IPS-15b (cell line): ENCODE results near the gene RITA1.

ENCODE experiments used
- H3K27me3 ChIP-seq: one replicate; pipeline ENCODE4 v1.6.1; 2013; ENCODE audit warnings: low read length; ENCODE audit not compliant: control insufficient read depth, insufficient read depth
- H3K36me3 ChIP-seq: one replicate; pipeline ENCODE4 v1.6.1; 2013; ENCODE audit warnings: low read length; ENCODE audit not compliant: control insufficient read depth, insufficient read depth
- H3K4me1 ChIP-seq: one replicate; pipeline ENCODE4 v1.6.1; 2013; ENCODE audit warnings: mild to moderate bottlenecking, low read length; ENCODE audit not compliant: control insufficient read depth, insufficient read depth
- H3K4me3 ChIP-seq: one replicate; pipeline ENCODE4 v1.5.1; 2013; ENCODE audit warnings: low read depth, low read length
- H3K9ac ChIP-seq: one replicate; pipeline ENCODE4 v1.6.1; 2013; ENCODE audit warnings: low read depth, mild to moderate bottlenecking, low read length
- H3K9me3 ChIP-seq: one replicate; pipeline ENCODE4 v1.6.1; 2013; ENCODE audit warnings: mild to moderate bottlenecking, low read length; ENCODE audit not compliant: control insufficient read depth, insufficient read depth

The RITA1 gene

DNA sequence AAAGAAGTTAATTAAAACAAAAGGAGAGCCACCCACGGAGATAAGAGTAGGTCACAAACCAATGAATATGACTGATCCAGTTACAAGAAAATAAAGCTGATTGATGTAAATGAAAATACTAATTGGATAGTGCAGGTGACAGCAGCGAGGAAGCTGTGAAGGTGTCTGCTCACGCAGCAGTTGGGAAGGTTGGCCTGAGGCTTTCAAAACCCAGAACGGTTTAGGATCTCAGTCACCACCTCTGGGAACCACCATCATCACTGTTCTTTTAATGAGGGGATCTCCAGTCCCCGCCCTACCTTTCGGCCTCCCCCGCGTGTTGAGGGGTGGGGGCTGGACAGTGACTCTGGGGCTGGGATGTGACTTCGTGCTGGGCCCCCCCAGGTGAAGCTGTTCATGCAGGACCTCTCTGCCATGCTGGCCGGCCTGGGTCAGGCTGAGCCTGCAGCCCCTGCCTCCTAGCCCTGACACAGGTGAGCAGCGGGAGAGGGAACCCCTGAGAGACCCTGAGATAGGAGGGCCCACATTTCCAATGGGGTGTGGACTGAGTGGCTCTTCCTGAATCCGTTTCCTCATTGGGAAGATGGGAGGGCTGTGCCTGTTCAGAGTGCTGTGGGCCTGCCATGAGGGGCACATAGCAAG, 28.2 kb upstream of the RITA1 start:
- H3K4me1 ChIP-seq: peaks cover 7% of the 10 kb centered on the region
- H3K9me3 ChIP-seq: no peaks in the 10 kb centered on the region
- H3K27me3 ChIP-seq: peaks cover 18% of the 10 kb centered on the region
- H3K4me3 ChIP-seq: no peak overlapping the region
- no peak overlapping the region for H3K9ac ChIP-seq
- peaks cover 28% of the 10 kb centered on the region for H3K36me3 ChIP-seq

DNA sequence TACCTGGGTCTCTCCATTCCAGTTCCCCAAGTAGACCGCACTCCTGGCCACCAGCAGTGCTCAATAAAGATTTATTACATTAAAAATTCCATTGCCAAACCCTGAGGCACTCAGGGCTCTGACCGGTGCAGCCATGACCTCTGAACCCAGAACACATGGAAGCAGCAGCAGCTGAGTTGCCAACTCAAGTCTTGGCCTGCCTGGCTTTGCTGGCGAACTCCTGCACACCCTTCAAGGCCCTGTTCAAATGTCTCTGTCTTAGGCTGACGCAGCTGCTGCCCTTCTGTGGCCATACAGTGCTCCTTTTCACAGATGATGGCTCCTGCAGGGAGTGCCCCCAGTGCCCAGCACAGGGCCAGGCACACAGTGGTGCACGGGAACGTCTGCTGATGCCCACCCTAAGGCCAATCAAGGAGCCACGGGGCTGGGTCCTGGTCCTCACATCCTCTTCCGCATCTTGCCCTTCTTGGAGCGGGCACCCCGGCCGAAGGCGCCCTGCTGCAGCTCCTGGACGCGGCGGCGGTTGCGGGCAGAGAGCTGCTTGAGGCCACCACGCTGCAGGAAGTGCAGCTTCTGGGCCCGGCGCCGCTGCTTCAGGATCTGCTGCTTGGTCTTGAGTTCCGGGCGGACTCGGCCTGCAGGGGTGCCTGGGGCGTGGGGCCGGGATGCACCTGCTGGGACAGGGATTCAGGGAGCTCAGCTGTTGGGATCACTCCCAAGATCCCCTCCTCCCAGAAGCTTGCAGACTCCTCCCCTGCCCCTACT, 26.9 kb upstream of the RITA1 start:
- no peak overlapping the region for H3K4me3 ChIP-seq
- no peaks in the 10 kb centered on the region for H3K9me3 ChIP-seq
- no peak overlapping the region for H3K9ac ChIP-seq
- H3K36me3 ChIP-seq: peaks cover 28% of the 10 kb centered on the region
- H3K27me3 ChIP-seq: peaks cover 10% of the 10 kb centered on the region
- peaks cover 5% of the 10 kb centered on the region for H3K4me1 ChIP-seq

DNA sequence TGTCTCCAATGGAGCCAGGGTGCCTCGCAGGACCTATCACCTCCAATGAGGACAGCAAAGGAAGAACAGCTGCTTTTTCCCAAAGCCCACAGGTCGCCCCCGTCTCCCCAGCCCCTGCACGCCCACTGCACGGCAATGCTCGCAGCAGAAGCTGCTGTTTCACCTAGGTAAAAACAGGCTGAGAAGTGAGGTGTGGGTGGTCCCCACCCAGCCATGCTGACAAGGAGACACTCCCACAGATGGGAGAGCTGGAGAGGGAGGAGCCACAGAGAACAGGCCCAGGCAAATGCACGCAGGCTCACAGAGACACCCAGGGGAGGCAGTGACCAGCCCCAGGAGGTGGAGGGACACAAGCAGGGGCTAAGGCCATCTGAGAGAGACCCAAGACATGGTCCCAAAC, 25.6 kb upstream of the RITA1 start:
- Histone ChIP-seq H3K4me3 (no peak overlapping the region), H3K27me3 (peaks cover 4% of the 10 kb centered on the region), H3K9me3 (no peaks in the 10 kb centered on the region), H3K4me1 (peaks cover 5% of the 10 kb centered on the region), H3K36me3 (peaks cover 28% of the 10 kb centered on the region), H3K9ac (no peak overlapping the region)

DNA sequence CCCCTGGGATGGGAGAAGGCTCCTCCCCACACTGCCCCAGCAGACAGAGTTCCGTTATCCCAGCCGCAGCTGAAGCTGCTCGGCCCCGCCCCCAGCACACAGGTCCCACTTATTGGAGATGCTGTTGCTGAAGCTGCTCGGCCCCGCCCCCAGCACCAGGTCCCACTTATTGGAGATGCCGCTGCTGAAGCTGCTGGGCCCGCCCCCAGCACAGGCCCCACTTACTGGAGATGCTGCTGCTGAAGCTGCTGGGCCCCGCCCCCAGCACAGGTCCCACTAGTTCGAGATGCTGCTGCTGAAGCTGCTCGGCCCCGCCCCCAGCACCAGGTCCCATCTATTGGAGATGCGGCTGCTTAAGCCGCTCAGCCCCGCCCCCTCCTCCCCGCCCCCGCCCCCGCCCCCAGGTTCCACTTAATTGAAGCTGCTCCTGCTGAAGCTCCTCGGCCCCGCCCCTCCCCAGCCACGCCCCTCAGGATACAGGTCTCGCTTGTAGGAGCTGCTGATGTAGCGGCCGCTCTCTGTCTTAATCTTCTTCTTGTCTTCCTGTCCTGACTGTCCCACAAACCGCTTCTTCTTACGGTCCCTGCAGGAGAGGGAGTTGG, 24.0 kb upstream of the RITA1 start:
- Histone ChIP-seq H3K4me1 (peaks cover 5% of the 10 kb centered on the region), H3K36me3 (peaks cover 37% of the 10 kb centered on the region), H3K27me3 (no peaks in the 10 kb centered on the region), H3K9me3 (no peaks in the 10 kb centered on the region), H3K9ac (no peak overlapping the region), H3K4me3 (peak overlapping the region; percentile 11)

DNA sequence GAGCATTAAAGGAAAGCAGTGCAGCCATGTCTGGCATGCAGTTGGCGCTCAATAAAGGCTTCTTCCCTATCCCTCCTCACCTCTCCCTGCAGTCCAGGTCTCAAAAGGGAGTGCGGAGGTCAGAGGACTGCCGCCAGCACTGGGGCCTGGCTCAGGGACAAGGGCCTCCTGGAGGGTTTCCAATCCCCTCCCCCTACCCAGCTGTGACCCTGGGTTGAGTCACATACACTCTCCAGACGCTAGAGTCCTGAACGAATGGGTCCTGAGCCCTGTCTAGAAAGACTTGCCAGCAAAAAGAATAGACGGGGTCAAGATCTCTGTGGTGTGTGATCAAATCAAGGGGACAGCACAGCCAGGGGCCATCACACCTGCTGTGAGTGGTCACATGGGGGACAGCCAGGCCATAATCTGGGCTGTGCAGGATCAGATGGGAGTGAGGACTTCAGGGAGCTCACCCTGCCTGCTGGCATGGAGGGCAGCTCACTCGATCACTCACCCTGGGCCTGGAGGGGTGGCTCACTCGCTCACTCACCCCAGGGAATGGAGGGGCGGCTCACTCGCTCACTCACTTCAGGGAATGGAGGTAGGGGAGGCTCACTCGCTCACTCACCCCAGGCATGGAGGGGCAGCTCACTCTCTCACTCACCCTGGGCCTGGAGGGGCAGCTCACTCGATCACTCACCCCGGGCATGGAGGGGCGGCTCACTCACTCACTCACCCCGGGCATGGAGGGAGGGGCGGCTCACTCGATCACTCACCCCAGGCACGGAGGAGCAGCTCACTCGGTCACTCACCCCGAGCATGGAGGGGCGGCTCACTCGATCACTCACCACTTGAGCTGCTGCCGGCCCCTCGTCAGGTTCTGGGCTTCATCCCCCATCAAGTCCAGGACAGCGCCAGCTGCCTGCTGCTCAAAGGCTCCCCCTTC, 23.2 kb upstream of the RITA1 start:
- Histone ChIP-seq H3K9me3 (no peaks in the 10 kb centered on the region), H3K9ac (no peak overlapping the region), H3K36me3 (peaks cover 37% of the 10 kb centered on the region), H3K4me3 (peak overlapping the region; percentile 11), H3K27me3 (no peaks in the 10 kb centered on the region), H3K4me1 (peaks cover 5% of the 10 kb centered on the region)

DNA sequence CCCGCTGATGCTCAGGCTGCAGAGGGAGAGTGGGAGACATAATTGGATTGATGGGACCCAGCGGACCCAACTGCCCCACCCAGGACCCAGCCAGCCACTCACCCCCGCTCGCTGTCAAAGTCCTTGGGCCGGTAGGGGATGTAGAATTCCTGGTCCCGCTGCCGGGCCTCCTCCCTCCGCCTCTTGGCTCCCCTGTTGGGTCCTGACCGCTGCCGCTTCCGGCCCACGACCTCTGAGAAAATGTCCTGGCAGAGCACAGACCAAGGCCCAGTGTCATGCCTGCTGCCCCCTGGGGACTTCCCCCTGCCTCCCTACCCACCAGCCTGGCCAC, 22.5 kb upstream of the RITA1 start:
- peaks cover 5% of the 10 kb centered on the region for H3K4me1 ChIP-seq
- H3K4me3 ChIP-seq: no peak overlapping the region
- peaks cover 33% of the 10 kb centered on the region for H3K36me3 ChIP-seq
- H3K27me3 ChIP-seq: no peaks in the 10 kb centered on the region
- no peaks in the 10 kb centered on the region for H3K9me3 ChIP-seq
- no peak overlapping the region for H3K9ac ChIP-seq

DNA sequence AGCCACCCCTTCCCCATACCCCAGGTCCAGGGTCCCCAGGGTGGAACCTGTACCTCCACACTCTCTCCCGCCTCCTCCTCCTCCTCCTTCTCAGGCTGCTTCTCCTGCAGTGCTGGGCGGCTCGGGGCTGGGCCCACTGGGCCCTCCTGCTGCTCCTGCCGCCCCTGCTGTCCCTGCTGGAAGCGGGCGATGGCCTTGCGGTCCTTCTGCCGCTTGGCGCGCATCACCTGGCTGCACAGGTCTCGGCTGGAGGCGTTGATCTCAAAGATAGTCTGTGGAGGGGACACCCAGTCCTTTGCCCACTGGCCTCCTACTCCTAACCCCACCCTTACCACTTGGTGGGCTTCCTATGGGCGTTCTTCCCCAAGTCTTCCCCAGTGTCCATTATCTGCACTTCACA, 21.5 kb upstream of the RITA1 start:
- H3K27me3 ChIP-seq: no peaks in the 10 kb centered on the region
- no peaks in the 10 kb centered on the region for H3K9me3 ChIP-seq
- peaks cover 5% of the 10 kb centered on the region for H3K4me1 ChIP-seq
- H3K36me3 ChIP-seq: peaks cover 32% of the 10 kb centered on the region
- no peak overlapping the region for H3K9ac ChIP-seq
- no peak overlapping the region for H3K4me3 ChIP-seq

DNA sequence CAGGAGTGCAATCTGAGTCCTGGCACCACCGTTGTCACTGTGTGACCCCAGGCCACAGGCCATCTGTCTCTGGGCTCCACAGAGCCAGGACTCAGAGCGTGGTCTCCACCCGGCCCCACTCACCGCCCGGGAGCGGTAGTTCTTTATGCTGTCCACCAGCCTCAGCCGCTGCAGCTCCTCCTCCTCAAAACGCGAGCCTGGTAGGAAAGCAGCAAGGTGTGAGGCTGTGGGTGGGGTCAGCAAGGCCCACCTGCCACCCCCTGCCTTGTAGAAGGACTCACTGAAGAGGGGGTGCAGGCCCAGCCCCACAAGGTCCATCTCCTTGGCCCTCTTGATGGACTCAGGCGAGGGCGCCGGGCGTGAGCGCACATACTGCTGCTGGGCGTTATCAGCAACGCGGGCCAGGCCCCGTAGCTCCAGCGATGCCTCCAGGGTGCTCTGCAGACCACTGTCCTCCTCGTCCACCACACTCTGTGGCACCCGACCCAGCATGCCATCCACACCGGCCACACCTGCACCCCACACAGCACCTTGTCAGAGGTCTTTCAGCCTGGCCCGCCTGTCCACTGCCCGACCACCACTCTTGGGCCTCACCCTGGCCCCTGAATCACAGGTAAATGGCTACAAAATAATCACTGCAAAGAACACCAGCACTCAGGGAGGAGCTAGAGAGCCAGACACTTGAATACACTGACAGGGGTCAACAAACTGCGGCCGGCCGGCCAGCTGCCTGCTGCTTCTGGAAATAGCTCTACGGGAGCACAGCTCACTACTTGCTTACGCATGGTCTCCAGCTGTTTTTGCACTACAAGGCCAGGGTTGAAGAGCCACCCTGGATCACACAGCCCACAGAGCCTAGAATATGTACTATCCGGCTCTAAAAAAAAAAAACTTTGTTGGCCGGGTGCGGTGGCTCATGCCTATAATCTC, 19.7 kb upstream of the RITA1 start:
- no peaks in the 10 kb centered on the region for H3K27me3 ChIP-seq
- H3K4me3 ChIP-seq: no peak overlapping the region
- H3K9ac ChIP-seq: no peak overlapping the region
- peaks cover 5% of the 10 kb centered on the region for H3K4me1 ChIP-seq
- H3K36me3 ChIP-seq: peaks cover 29% of the 10 kb centered on the region
- no peaks in the 10 kb centered on the region for H3K9me3 ChIP-seq

DNA sequence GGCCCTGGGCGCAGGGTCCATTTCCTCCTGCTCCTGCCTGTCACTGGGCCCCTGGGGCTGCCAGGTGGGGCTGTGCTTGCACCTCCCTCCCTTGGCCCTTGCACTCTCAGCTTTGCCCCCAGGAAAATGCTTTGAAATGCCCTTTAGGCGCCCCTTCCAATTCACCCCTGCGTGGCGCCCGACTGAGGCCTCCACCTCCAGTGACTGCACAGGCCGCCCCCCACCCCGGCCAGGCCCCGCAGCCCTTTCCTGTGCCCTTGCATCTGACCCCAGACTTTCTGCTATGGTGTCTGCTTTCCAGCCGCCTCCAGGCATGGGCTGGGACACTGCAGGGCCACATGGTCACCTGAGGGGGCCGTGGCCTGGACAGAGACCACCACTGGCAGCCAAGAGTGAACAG, 17.7 kb upstream of the RITA1 start:
- H3K9me3 ChIP-seq: no peaks in the 10 kb centered on the region
- H3K4me3 ChIP-seq: no peak overlapping the region
- no peaks in the 10 kb centered on the region for H3K27me3 ChIP-seq
- H3K9ac ChIP-seq: no peak overlapping the region
- no peaks in the 10 kb centered on the region for H3K4me1 ChIP-seq
- H3K36me3 ChIP-seq: peaks cover 44% of the 10 kb centered on the region

DNA sequence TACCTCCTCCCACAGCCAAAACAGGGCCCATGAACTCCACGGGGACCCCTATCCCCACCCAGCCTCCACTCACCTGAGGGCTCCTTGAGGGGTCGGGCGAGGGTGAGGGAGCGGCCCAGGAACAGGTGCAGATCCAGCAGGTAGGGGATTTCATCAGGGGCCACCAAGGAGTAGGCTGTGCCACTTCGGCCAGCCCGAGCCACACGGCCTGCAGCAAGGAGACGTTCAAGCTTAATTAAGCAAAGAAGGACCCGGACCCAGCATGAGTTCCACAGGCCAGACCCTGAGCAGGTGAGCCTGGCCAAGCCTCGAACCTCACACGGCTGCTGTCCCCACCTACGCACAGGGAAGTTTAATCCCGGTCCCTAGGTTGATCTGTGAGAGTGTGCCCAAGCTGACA, 15.8 kb upstream of the RITA1 start:
- H3K27me3 ChIP-seq: no peaks in the 10 kb centered on the region
- no peaks in the 10 kb centered on the region for H3K4me1 ChIP-seq
- no peak overlapping the region for H3K4me3 ChIP-seq
- H3K9ac ChIP-seq: no peak overlapping the region
- H3K9me3 ChIP-seq: no peaks in the 10 kb centered on the region
- H3K36me3 ChIP-seq: peaks cover 47% of the 10 kb centered on the region

DNA sequence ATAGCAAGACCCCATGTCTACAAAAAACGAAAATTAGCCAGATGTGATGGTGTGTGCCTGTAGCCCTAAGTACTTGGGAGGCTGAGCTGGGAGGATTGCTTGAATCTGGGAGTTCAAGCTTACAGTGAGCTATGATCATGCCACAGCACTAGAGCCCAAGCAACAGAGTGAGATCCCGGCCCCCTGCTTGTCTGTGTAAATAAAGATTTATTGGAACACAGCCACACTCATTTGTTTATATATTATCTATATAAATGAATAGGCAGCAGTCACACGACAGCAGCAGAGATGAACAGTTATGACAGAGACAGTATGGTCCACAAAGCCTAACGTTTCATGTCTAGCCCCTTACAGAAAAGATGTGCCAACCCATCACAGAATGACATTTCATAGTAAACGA, 15.1 kb upstream of the RITA1 start:
- Histone ChIP-seq H3K9ac (no peak overlapping the region), H3K4me3 (no peak overlapping the region), H3K36me3 (peaks cover 44% of the 10 kb centered on the region), H3K27me3 (no peaks in the 10 kb centered on the region), H3K4me1 (no peaks in the 10 kb centered on the region), H3K9me3 (no peaks in the 10 kb centered on the region)
